WI38 (cell line): ENCODE measurements around the gene SLC29A3.
"Not testable (repeated sequence)": the region's sequence is repeated elsewhere in the genome, so short reads cannot be mapped to it uniquely, and the experiment has no call there.

ENCODE experiments used
- H3K4me3 ChIP-seq: 2 replicates; pipeline ENCODE4 v1.5.1; 2011; ENCODE audit warnings: low read depth, mild to moderate bottlenecking, control low read depth, low read length
- CTCF ChIP-seq: IDR thresholded peaks from 2 replicates; pipeline ENCODE4 v1.5.1; 2012; ENCODE audit warnings: low read depth, mild to moderate bottlenecking, control low read depth, low read length

Gene SLC29A3

GRCh38 chr10:71295641-71296040 lies 23.4 kb upstream of the SLC29A3 start:
- no peak overlapping the region for H3K4me3 ChIP-seq
- TF ChIP-seq CTCF, result no peak

DNA sequence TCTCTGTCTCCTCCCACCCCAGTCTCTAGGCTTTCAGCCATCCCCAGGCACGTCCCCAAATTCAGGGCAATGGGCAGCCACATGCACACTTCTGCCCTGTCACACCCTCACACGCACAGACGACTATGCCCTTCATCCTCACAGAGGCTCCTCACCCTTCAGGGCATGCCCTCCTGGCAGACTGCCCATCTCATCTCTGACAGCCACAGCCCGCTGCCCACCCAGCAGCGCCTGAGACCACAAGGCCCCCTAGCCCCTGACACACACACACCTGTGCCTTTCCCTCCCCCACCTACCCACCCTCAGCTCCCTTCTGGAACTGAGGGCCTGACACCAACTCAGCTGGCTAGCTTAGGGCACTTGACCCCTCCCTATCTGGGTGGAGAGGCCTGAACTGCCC lies 23.0 kb upstream of the SLC29A3 start:
- no peak for TF ChIP-seq CTCF
- H3K4me3 ChIP-seq, result no peak overlapping the region

- H3K4me3 ChIP-seq, result not testable (repeated sequence)
Measured at GRCh38 chr10:71296811-71297210, 22.2 kb upstream of the SLC29A3 start.

GRCh38 chr10:71297343-71297742 lies 21.7 kb upstream of the SLC29A3 start:
- H3K4me3 ChIP-seq, result no peak overlapping the region
- no peak for TF ChIP-seq CTCF

DNA sequence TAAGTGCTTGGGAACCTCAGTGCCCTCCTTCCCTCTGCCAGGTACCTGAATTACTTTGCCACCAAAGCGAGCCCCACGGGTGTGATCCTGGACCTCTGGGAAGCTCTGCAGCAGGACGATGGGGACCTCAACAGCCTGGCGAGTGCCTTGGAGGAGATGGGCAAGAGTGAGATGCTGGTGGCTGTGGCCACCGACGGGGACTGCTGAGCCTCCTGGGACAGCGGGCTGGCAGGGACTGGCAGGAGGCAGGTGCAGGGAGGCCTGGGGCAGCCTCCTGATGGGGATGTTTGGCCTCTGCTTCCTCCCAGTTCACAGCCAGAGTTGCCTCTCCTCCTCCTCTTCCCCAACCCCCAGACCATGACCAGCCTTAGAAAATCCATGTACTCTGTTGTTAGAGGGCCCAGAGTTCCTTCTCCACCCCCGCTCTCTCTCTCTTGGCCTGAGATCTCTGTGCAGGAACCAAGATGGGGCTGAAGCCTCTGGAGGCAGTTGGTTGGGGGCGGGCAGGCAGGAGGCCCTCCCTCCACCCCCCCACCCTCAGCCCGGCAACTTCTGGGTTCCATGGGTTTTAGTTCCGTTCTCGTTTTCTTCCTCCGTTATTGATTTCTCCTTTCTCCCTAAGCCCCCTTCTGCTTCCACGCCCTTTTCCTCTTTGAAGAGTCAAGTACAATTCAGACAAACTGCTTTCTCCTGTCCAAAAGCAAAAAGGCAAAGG lies 19.8 kb upstream of the SLC29A3 start:
- no peak overlapping the region for H3K4me3 ChIP-seq
- no peak for TF ChIP-seq CTCF

GRCh38 chr10:71300555-71301370 lies 18.3 kb upstream of the SLC29A3 start:
- H3K4me3 ChIP-seq, result no peak overlapping the region
- no peak for TF ChIP-seq CTCF

GRCh38 chr10:71301371-71301916 lies 17.6 kb upstream of the SLC29A3 start:
- TF ChIP-seq CTCF, result no peak

More at GRCh38 chr10:71301371-71301916, 17.6 kb upstream of the SLC29A3 start:
- H3K4me3 ChIP-seq, result no peak overlapping the region
